Measurements from ENCODE around the gene AGPAT4. TPM values are rescaled to one million over a fixed set of nuclear protein-coding genes. Genes with fewer than 3 reads are reported as not detected.

The AGPAT4 gene
- polyA plus RNA-seq, 3 donors, result 6.4 to 15.8 (median 6.9) TPM

GRCh38 chr6:161215193-161215592 lies 58.7 kb downstream of the AGPAT4 start:
- Histone ChIP-seq H3K79me2 (ENCODE audit: insufficient read depth, low read length) (no peaks in the 10 kb centered on the region), H3K27ac (ENCODE audit: low read depth in 1 of 2, low read length in 2 of 2) (no peak overlapping the region), H3K9me3 (replicated peaks in 1 of 2; ENCODE audit: control insufficient read depth in 1 of 2, insufficient read depth in 1 of 2, low read length in 2 of 2) (peaks cover 13 to 27% of the 10 kb centered on the region in 2 donors), H2AFZ (ENCODE audit: insufficient read depth, low read depth, low read length, poor library complexity, severe bottlenecking) (no peak overlapping the region), H4K20me1 (ENCODE audit: insufficient read depth, low read length) (no peaks in the 10 kb centered on the region), H3K4me3 (replicated peaks in 1 of 3; ENCODE audit: low read depth in 2 of 3, low read length in 3 of 3) (no peak overlapping the region), H3K27me3 (ENCODE audit: control insufficient read depth in 2 of 2, insufficient read depth in 2 of 2, low read length in 2 of 2) (no peaks in the 10 kb centered on the region), H3K4me1 (ENCODE audit: control insufficient read depth in 1 of 2, insufficient read depth in 2 of 2, low read length in 2 of 2) (no peaks in the 10 kb centered on the region), H3K9ac (ENCODE audit: insufficient read depth, low read length, poor library complexity, severe bottlenecking) (no peak overlapping the region), H3K4me2 (replicated peaks; ENCODE audit: extremely low read depth, low read length, poor library complexity, severe bottlenecking) (no peak overlapping the region), H3K36me3 (replicated peaks in 1 of 2; ENCODE audit: control insufficient read depth in 1 of 2, insufficient read depth in 2 of 2, low read length in 2 of 2) (peaks cover 0 to 8% of the 10 kb centered on the region in 2 donors)
- no peak for DNase-seq
- Mint-ChIP-seq H3K27ac (no peak overlapping the region), H3K4me3 (no peak overlapping the region), H3K4me1 (no peaks in the 10 kb centered on the region), H3K36me3 (peaks cover 10 to 26% of the 10 kb centered on the region in 2 donors), H3K9me3 (peaks cover 9 to 31% (median 18%) of the 10 kb centered on the region in 7 donors), H3K27me3 (ENCODE audit: low read depth in 3 of 3) (peaks cover 0 to 2% (median 0%) of the 10 kb centered on the region in 3 donors)
- no peak for TF ChIP-seq CTCF (IDR thresholded peaks at IDR 0.05)
- intact Hi-C loops (cut with micrococcal nuclease), result no loop called here
- 100% methylated on average over 4 of the region's 4 CpGs for WGBS (ENCODE audit: insufficient coverage)

GRCh38 chr6:161214722-161215121 lies 59.1 kb downstream of the AGPAT4 start:
- H3K9me3 Mint-ChIP-seq, result peaks cover 9 to 33% (median 18%) of the 10 kb centered on the region in 7 donors
- Histone ChIP-seq H4K20me1 (ENCODE audit: insufficient read depth, low read length) (no peaks in the 10 kb centered on the region), H3K4me2 (replicated peaks; ENCODE audit: extremely low read depth, low read length, poor library complexity, severe bottlenecking) (no peak overlapping the region), H3K79me2 (ENCODE audit: insufficient read depth, low read length) (no peaks in the 10 kb centered on the region), H3K9me3 (replicated peaks in 1 of 2; ENCODE audit: control insufficient read depth in 1 of 2, insufficient read depth in 1 of 2, low read length in 2 of 2) (peaks cover 13 to 27% of the 10 kb centered on the region in 2 donors), H3K27ac (ENCODE audit: low read depth in 1 of 2, low read length in 2 of 2) (no peak overlapping the region), H3K36me3 (replicated peaks in 1 of 2; ENCODE audit: control insufficient read depth in 1 of 2, insufficient read depth in 2 of 2, low read length in 2 of 2) (peaks cover 0 to 8% of the 10 kb centered on the region in 2 donors), H2AFZ (ENCODE audit: insufficient read depth, low read depth, low read length, poor library complexity, severe bottlenecking) (no peak overlapping the region), H3K9ac (ENCODE audit: insufficient read depth, low read length, poor library complexity, severe bottlenecking) (no peak overlapping the region), H3K27me3 (ENCODE audit: control insufficient read depth in 2 of 2, insufficient read depth in 2 of 2, low read length in 2 of 2) (no peaks in the 10 kb centered on the region), H3K4me1 (ENCODE audit: control insufficient read depth in 1 of 2, insufficient read depth in 2 of 2, low read length in 2 of 2) (no peaks in the 10 kb centered on the region), H3K4me3 (replicated peaks in 1 of 3; ENCODE audit: low read depth in 2 of 3, low read length in 3 of 3) (no peak overlapping the region)
- 96% methylated on average over 3 of the region's 5 CpGs for WGBS (ENCODE audit: insufficient coverage)
- peaks cover 10 to 26% of the 10 kb centered on the region in 2 donors for H3K36me3 Mint-ChIP-seq
- no peak for TF ChIP-seq CTCF (IDR thresholded peaks at IDR 0.05)
- no peak overlapping the region for H3K4me3 Mint-ChIP-seq
- no peaks in the 10 kb centered on the region for H3K4me1 Mint-ChIP-seq
- no peak overlapping the region for H3K27ac Mint-ChIP-seq
- intact Hi-C loops (cut with micrococcal nuclease), result no loop called here
- no peak for DNase-seq
- peaks cover 0 to 2% (median 0%) of the 10 kb centered on the region in 3 donors for H3K27me3 Mint-ChIP-seq (ENCODE audit: low read depth in 3 of 3)
